Measurements from ENCODE around the gene ADPRH.

The ADPRH gene

DNA sequence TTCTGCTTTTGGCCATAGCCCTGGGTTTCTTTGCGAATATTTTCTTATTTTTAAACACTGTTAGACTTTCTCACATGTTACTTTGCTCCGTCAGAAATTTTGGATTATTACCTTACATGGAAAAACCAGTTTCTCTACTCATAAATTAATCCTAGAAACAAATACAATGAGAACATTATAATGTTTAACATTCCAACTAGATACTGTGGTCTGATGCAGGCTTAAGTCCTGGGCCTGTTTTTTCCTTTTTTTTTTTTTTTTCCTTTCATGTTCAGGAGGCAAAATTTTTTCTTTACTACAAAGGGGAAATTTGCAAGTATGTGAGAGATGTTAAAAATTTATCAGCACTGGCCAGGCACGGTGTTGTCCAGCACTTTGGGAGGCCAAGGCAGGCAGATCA is 52.2 kb downstream of the ADPRH start:
- no peak for DNase-seq

DNA sequence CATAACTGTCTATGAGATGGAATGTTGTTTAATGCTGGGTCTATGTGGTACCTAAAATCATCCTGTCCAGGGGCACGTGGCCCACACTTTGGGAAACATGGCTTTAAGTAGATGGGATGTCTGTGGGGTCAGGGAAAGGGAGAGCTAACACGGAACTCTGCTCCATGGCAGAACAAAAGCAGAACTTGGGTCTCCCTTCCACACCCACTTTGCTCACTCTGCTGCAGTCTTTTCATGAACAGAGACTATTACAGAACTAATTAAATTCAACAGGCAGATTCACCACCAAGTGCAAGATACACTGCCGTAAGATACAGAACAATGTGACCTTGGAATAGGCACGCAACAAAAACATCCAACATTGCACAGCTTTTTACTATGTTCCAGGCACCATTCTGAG is 52.9 kb downstream of the ADPRH start:
- no peak for DNase-seq

DNA sequence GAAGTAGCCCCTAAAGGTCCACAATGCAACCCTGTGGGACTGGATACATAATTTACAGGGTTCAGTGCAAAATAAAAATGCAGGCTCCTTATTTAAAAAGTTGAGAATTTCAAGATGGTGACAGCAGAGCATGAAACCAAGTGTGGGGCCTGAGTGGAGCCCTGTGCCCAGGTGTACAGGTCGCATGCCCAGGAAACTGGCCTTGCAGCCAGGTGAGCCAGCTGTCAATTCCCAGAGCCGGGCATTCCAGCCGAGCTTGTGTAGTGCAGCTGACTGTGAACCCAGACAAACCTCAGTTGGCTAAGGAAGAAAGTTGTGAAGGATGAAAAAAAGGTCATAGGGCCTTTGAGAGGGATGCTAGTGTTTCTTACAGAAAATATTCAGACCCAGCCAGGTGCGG is 53.5 kb downstream of the ADPRH start:
- DNase-seq: no peak

DNA sequence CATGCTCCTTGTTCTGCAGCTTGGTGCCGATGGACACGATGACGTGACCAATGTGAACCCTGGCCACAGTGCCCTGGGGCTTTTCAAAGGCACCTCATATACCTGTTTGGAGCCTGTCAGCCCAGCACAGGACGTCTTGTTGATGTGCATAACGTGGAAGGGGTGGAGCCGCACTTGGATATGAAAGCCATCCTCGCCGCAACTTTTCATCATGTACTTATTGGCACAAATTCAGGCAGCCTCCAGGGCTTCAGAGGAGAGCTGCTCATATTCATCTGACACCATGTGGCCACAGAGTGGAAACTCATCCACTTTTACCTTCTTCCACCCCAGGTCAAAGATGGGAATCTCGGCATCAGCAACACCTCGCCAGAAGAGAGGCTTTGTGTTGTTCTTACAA is 56.4 kb downstream of the ADPRH start:
- no peak for DNase-seq

DNA sequence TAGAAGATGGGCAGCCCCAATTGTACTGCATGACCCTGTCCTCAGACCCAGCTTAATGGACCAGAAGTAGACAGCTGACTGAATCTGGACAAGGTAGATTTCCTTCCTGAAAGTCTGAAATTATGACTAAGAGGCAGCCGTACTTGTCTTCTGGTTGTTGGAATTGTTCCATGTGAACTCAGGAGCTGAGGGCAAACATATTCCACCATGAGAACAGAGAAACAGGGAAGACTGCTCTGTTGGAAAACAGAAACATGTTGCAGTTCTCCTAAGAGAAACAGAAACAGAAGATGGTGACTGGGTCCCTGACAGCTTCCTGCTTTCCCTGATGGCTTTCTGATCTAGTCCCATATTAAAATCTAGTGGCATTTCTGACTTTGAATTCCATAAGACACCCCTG is 57.0 kb downstream of the ADPRH start:
- DNase-seq: no peak

DNA sequence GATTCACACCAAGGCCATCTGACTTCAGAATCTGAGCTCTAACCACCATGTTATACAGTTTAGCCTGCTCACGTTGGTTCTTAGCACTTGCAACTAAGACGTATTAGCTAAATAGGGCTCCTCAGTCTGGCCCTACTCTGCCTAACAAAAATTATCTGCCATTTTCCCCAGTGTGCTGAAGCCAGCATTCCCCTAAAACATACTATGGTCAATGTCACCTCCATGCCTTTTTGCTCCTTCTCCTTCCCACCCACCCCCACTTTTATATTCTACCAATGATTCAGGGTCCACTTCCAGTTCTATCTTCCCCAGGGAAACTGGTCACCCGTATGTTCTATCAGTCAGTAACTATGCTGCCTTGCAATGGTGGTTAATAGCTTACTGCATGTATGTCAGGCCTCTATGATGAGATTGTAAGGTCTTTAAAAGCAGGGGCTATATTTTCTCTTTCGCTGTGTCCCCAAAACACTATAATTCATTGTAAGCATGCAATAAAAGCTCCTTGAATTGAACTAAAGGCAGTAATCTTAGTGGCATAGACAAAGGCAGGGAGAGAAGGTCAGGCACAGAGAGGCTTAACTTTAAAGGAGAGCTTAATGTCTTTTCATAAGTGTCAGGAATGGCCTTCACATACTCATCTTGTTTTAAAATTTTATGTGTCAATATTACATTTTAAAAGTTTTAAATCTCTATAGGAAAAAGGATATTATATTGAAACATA is 57.8 kb downstream of the ADPRH start:
- DNase-seq: no peak

DNA sequence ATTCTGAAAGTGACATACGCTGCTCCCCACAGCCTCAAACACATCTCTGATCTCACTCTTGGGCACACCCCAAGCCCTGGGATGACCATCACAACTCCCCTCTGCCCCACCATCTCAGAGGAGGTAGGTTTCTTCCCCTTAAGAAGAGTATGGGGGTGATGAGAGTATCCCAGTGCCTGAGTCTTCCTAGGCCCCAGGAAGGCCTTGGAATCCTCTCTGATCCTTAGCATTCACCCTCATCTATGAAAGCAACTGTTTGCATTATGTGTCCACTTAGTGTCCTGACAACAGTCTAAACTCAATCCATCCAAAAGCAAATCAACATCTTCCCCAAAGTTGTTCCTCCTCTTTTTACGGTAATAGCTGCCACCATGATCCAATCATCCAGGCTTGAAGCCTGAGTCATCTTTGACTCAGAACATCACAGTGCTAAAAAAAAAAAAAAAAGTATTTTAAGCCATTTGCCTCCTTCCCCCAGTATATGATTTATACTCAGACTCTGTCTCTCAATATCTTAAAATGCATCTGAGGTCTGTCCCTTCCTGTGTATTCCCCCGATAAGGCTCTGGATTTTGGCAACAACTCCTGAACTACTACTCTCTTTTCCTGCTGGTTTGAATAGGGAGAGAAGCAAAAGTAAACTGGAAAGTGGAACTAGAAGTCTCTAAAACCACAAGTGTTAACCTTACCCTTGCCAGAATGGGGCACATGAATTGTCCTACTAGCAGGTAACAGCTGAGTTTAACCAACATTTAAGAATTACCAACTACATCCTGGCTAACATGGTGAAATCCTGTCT is 58.6 kb downstream of the ADPRH start:
- no peak for DNase-seq
